HCT116 (cell line): ENCODE measurements around the gene TMEM184B. TPM values are rescaled to one million over a fixed set of nuclear protein-coding genes. Genes with fewer than 3 reads are reported as not detected.

Experiments
- ATAC-seq: fragments of 200-7000 bp; cut with Tn5 transposase; 2 replicates; pipeline ENCODE4 v1.9.1; 2020; ENCODE audit warnings: mild to moderate bottlenecking, moderate library complexity
- BruUV-seq: library from RNA; stranded (reverse); fragments of 400-500 nt; replicated peaks from 2 replicates; lab custom pipeline; 2021; lab: Mats Ljungman, UMichigan
- CTCF ChIA-PET: fragments of 300-600 bp; sonication (Branson Sonifier 250); formaldehyde crosslinking; loops from one replicate; lab custom pipeline; 2021; ENCODE audit warnings: antibody characterized with exemption; lab: Charles Lee
- POLR2A ChIA-PET: fragments of 300-600, 350-600 bp; sonication (Branson Sonifier 250); formaldehyde crosslinking; loops from one replicate; lab custom pipeline; 2021; ENCODE audit warnings: antibody characterized with exemption; lab: Charles Lee
- RAD21 ChIA-PET, 2 experiments: fragments of 300-600 bp; sonication (Branson Sonifier 250); formaldehyde crosslinking; loops; one replicate each; lab custom pipeline; 2023; ENCODE audit warnings: low total read pairs in 2 of 2; ENCODE audit not compliant: uncharacterized antibody in 2 of 2, unreplicated experiment in 2 of 2, low non-redundant PET in 1 of 2; lab: Charles Lee
- DNase-seq: peaks from one replicate; pipeline ENCODE4 v3.0.0-alpha.2; 2010; ENCODE audit warnings: low read depth, low spot score
- H2AFZ ChIP-seq: fragments of 200-600 bp; shearing (Covaris generic), sonication (generic); 2 replicates; pipeline ENCODE4 v1.6.1; 2017; ENCODE audit warnings: low read depth, mixed run types, mixed read lengths, antibody characterized with exemption, low read length; ENCODE audit not compliant: poor library complexity, severe bottlenecking
- H3K27ac ChIP-seq: 2 replicates; pipeline ENCODE4 v1.5.1; 2012; ENCODE audit warnings: low read depth, low read length
- H3K27me3 ChIP-seq: fragments of 200-600 bp; sonication (generic); 2 replicates; pipeline ENCODE4 v1.6.1; 2016; ENCODE audit warnings: mixed run types, low read length, mixed read lengths; ENCODE audit not compliant: insufficient read depth
- H3K36me3 ChIP-seq, 2 experiments: fragments of 200-500 bp in 1 of 2; fragments of 200-600 bp in 1 of 2; sonication (Bioruptor generic) in 1 of 2; sonication (generic) in 1 of 2; 2 replicates each; pipeline versions ENCODE4 v1.5.1 to v1.6.1; 2014 to 2016; ENCODE audit warnings: low read length in 2 of 2, inconsistent platforms in 1 of 2, mixed read lengths in 1 of 2, mixed run types in 1 of 2; ENCODE audit not compliant: insufficient read depth in 2 of 2, control insufficient read depth in 1 of 2
- H3K4me1 ChIP-seq, 2 experiments: fragments of 200-600 bp in 1 of 2; sonication (generic) in 1 of 2; 2 replicates each; pipeline versions ENCODE4 v1.5.1 to v1.6.1; 2012 to 2017; ENCODE audit warnings: low read length in 2 of 2, inconsistent platforms in 1 of 2, mild to moderate bottlenecking in 1 of 2, mixed read lengths in 1 of 2, mixed run types in 1 of 2, moderate library complexity in 1 of 2; ENCODE audit not compliant: insufficient read depth in 2 of 2, control insufficient read depth in 1 of 2
- H3K4me2 ChIP-seq: fragments of 200-600 bp; sonication (generic); 2 replicates; pipeline ENCODE4 v1.6.1; 2017; ENCODE audit warnings: mixed run types, low read length, mixed read lengths
- H3K4me3 ChIP-seq, 2 experiments: fragments of 200-600 bp in 1 of 2; sonication (generic) in 1 of 2; replicated peaks in 1 of 2; 2 replicates each; pipeline ENCODE4 v1.5.1; 2011 to 2016; ENCODE audit warnings: low read length in 2 of 2, control low read depth in 1 of 2, low read depth in 1 of 2, mild to moderate bottlenecking in 1 of 2, mixed read lengths in 1 of 2, mixed run types in 1 of 2
- H3K79me2 ChIP-seq: fragments of 200-600 bp; sonication (generic); 2 replicates; pipeline ENCODE4 v1.6.1; 2017; ENCODE audit warnings: mild to moderate bottlenecking, mixed run types, low read length, moderate library complexity, mixed read lengths; ENCODE audit not compliant: insufficient read depth
- H3K9ac ChIP-seq: fragments of 200-600 bp; sonication (generic); 2 replicates; pipeline ENCODE4 v1.6.1; 2016; ENCODE audit warnings: low read length, mixed read lengths
- H3K9me2 ChIP-seq: fragments of 200-600 bp; sonication (generic), shearing (Covaris generic); 2 replicates; pipeline ENCODE4 v1.6.1; 2017; ENCODE audit warnings: mixed run types, mild to moderate bottlenecking, moderate library complexity; ENCODE audit not compliant: insufficient read depth
- H3K9me3 ChIP-seq, 2 experiments: fragments of 200-500 bp in 1 of 2; fragments of 200-600 bp in 1 of 2; sonication (Bioruptor generic) in 1 of 2; sonication (generic) in 1 of 2; 2 replicates each; pipeline ENCODE4 v1.6.1; 2014 to 2017; ENCODE audit warnings: low read length in 2 of 2, mixed read lengths in 2 of 2, inconsistent platforms in 1 of 2, low read depth in 1 of 2, mild to moderate bottlenecking in 1 of 2, mixed run types in 1 of 2, moderate library complexity in 1 of 2; ENCODE audit not compliant: control insufficient read depth in 1 of 2, insufficient read depth in 1 of 2
- H4K20me1 ChIP-seq: fragments of 200-600 bp; sonication (generic), shearing (Covaris generic); 2 replicates; pipeline ENCODE4 v1.6.1; 2017; ENCODE audit warnings: mixed run types, mild to moderate bottlenecking, moderate library complexity; ENCODE audit not compliant: insufficient read depth
- CBX3 ChIP-seq: IDR thresholded peaks from 2 replicates; pipeline ENCODE4 v1.6.1; 2012; ENCODE audit warnings: low read depth
- EGR1 ChIP-seq: IDR thresholded peaks from 2 replicates; pipeline ENCODE4 v1.6.1; 2012; ENCODE audit warnings: low read depth
- EZH2 ChIP-seq: fragments of 200-600 bp; sonication (generic); IDR thresholded peaks from 2 replicates; pipeline ENCODE4 v1.6.1; 2017; ENCODE audit warnings: antibody characterized with exemption, mixed run types
- EZH2phosphoT487 ChIP-seq: fragments of 200-600 bp; IDR thresholded peaks from 2 replicates; pipeline ENCODE4 v1.6.1; 2018; ENCODE audit warnings: antibody characterized with exemption, borderline replicate concordance
- JUND ChIP-seq: IDR thresholded peaks from 2 replicates; pipeline ENCODE4 v1.6.1; 2012
- RAD21 ChIP-seq: IDR thresholded peaks from 2 replicates; pipeline ENCODE4 v1.6.1; 2012; ENCODE audit warnings: low read depth, mild to moderate bottlenecking
- SRF ChIP-seq: IDR thresholded peaks from 2 replicates; pipeline ENCODE4 v1.6.1; 2012; ENCODE audit warnings: low read depth
- YY1 ChIP-seq: IDR thresholded peaks from 2 replicates; pipeline ENCODE4 v1.6.1; 2011; ENCODE audit warnings: low read length, low read depth, moderate library complexity, mild to moderate bottlenecking; ENCODE audit not compliant: insufficient replicate concordance; ENCODE audit errors: extremely low read depth
- ZNF274 ChIP-seq: fragments of 200-500 bp; sonication (Bioruptor generic); IDR thresholded peaks from 2 replicates; pipeline ENCODE4 v1.6.1; 2014; ENCODE audit warnings: mild to moderate bottlenecking, low read depth, low read length, inconsistent platforms
- intact Hi-C: fragments of 100-400 bp; cut with micrococcal nuclease; formaldehyde crosslinking; loops from 2 replicates; pipeline ENCODE4 v1.10.0; 2022
- total RNA-seq: library from RNA; stranded (reverse); gene quantifications from one replicate; pipeline ENCODE4 v1.2.1, GENCODE V29; 2021; ENCODE audit not compliant: unreplicated experiment
- TF ChIP-seq, protein P1 (sequence below): IDR thresholded peaks from 2 replicates; pipeline ENCODE4 v1.6.1; 2011; ENCODE audit warnings: mild to moderate bottlenecking, low read length, moderate library complexity; ENCODE audit not compliant: insufficient replicate concordance; ENCODE audit errors: extremely low read depth
- TF ChIP-seq, protein P2 (sequence below): IDR thresholded peaks from 2 replicates; pipeline ENCODE4 v1.6.1; 2012

The TMEM184B gene
- total RNA-seq, 1 experiment from 2014 or later: 66.0 TPM

DNA sequence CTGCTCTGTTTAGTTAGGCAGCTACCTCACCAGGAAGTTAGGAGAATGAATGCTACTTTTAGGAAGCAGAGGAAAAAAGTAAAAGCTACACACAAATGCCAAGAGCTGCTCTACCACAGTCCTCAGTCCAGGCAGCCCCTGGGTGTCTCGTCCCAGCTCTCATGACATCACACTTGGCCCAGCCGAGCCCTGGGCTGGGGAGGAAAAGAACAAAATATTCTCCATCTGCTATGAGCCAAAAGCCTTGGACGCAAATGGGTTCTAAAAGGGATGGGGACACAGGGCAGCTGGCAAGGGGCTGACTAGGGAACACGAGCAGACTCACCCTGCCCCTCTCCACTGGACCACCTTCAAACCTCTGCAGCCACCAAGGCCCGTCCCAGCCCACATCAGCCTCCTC lies 26.1 kb downstream of the TMEM184B start:
- CTCF ChIA-PET: no interaction called here
- ATAC-seq: no peak
- Histone ChIP-seq H3K9ac (no peak overlapping the region), H3K4me1 (0 out of 4 replicates have a peak, but pooled peaks cover 0 to 1% of the 10 kb centered on the region in 2 experiments), H3K9me2 (no peaks in the 10 kb centered on the region), H3K4me3 (no peak overlapping the region), H3K79me2 (peaks cover 22% of the 10 kb centered on the region), H3K36me3 (peaks cover 0 to 3% of the 10 kb centered on the region in 2 experiments; a peak in 2 of 4 replicates)
- TF ChIP-seq, protein P1, sequence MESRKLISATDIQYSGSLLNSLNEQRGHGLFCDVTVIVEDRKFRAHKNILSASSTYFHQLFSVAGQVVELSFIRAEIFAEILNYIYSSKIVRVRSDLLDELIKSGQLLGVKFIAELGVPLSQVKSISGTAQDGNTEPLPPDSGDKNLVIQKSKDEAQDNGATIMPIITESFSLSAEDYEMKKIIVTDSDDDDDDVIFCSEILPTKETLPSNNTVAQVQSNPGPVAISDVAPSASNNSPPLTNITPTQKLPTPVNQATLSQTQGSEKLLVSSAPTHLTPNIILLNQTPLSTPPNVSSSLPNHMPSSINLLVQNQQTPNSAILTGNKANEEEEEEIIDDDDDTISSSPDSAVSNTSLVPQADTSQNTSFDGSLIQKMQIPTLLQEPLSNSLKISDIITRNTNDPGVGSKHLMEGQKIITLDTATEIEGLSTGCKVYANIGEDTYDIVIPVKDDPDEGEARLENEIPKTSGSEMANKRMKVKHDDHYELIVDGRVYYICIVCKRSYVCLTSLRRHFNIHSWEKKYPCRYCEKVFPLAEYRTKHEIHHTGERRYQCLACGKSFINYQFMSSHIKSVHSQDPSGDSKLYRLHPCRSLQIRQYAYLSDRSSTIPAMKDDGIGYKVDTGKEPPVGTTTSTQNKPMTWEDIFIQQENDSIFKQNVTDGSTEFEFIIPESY: no peak
- no peak for TF ChIP-seq SRF
- TF ChIP-seq JUND: no peak
- TF ChIP-seq CBX3: no peak
- TF ChIP-seq EZH2phosphoT487: no peak
- no peak for TF ChIP-seq EZH2
- TF ChIP-seq, protein P2, sequence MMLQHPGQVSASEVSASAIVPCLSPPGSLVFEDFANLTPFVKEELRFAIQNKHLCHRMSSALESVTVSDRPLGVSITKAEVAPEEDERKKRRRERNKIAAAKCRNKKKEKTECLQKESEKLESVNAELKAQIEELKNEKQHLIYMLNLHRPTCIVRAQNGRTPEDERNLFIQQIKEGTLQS: no peak
- TF ChIP-seq RAD21: no peak
- TF ChIP-seq ZNF274: no peak
- no peak for TF ChIP-seq YY1
- TF ChIP-seq EGR1: no peak
- TF ChIP-seq, all 23 proteins: peak for 0
- ChIA-PET RAD21 (no interaction called here), POLR2A (no interaction called here)
- intact Hi-C loops: no loop called here
- no TSS peak for BruUV-seq
- Histone ChIP-seq H3K9me3 (peaks cover 0 to 6% of the 10 kb centered on the region in 2 experiments; a peak in 1 of 4 replicates), H4K20me1 (no peaks in the 10 kb centered on the region), H2AFZ (no peak overlapping the region), H3K27me3 (no peaks in the 10 kb centered on the region), H3K4me2 (no peak overlapping the region), H3K27ac (no peak overlapping the region)
- no peak for DNase-seq
